ENCODE results near the gene HS6ST1. TPM values are rescaled to one million over a fixed set of nuclear protein-coding genes. Genes with fewer than 3 reads are reported as not detected.

Gene HS6ST1
- total RNA-seq, 1 experiment from 2014 or later: 63.3 TPM

DNA sequence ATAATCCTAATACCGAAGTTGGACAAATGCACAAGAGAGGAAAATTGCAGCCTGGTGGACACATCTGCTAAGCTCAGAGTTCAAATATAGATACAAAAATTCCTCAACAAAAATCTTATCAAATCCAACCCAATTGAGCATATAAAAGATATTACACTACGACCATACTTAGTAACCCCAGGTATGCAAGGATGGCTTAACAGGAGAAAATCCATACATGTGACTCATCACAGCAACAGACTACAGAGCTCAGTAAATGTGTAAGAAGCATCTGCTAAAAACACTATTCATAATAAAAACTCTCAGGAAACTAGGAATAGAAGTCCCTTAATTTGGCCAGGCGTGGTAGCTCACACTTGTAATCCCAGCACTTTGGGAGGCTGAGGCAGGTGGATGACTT, 28.3 kb downstream of the HS6ST1 start:
- DNase-seq (ENCODE audit: low spot score): no peak
- H3K4me3 ChIP-seq (ENCODE audit: low read depth, low read length, poor library complexity, severe bottlenecking): no peak overlapping the region
- BruUV-seq (replicated peaks): no TSS peak
- H3K27me3 ChIP-seq (replicated peaks; ENCODE audit: insufficient read depth, low read depth, low read length, poor library complexity): no peaks in the 10 kb centered on the region
- H3K27ac ChIP-seq (ENCODE audit: low read depth, low read length, poor library complexity, severe bottlenecking): peak overlapping the region; percentile 33
- POLR2A ChIA-PET (ENCODE audit: low non-redundant PET): no interaction called here
- H3K36me3 ChIP-seq (ENCODE audit: insufficient read depth, low read length, poor library complexity, severe bottlenecking): no peaks in the 10 kb centered on the region
- TF ChIP-seq EZH2 (IDR thresholded peaks at IDR 0.05; ENCODE audit: borderline replicate concordance, low read depth, low read length, poor library complexity, severe bottlenecking): no peak
- TF ChIP-seq, protein P1, sequence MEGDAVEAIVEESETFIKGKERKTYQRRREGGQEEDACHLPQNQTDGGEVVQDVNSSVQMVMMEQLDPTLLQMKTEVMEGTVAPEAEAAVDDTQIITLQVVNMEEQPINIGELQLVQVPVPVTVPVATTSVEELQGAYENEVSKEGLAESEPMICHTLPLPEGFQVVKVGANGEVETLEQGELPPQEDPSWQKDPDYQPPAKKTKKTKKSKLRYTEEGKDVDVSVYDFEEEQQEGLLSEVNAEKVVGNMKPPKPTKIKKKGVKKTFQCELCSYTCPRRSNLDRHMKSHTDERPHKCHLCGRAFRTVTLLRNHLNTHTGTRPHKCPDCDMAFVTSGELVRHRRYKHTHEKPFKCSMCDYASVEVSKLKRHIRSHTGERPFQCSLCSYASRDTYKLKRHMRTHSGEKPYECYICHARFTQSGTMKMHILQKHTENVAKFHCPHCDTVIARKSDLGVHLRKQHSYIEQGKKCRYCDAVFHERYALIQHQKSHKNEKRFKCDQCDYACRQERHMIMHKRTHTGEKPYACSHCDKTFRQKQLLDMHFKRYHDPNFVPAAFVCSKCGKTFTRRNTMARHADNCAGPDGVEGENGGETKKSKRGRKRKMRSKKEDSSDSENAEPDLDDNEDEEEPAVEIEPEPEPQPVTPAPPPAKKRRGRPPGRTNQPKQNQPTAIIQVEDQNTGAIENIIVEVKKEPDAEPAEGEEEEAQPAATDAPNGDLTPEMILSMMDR (conservative IDR thresholded peaks at IDR 0.05; ENCODE audit: low read depth, low read length): no peak
- intact Hi-C loops (cut with micrococcal nuclease; ENCODE audit: unreplicated experiment): no loop called here
- H3K4me1 ChIP-seq (ENCODE audit: insufficient read depth, low read length, poor library complexity, severe bottlenecking): peaks cover 32% of the 10 kb centered on the region
- CTCF ChIA-PET: no interaction called here
- H3K9me3 ChIP-seq (ENCODE audit: low read depth, low read length, poor library complexity, severe bottlenecking): peaks cover 3% of the 10 kb centered on the region

DNA sequence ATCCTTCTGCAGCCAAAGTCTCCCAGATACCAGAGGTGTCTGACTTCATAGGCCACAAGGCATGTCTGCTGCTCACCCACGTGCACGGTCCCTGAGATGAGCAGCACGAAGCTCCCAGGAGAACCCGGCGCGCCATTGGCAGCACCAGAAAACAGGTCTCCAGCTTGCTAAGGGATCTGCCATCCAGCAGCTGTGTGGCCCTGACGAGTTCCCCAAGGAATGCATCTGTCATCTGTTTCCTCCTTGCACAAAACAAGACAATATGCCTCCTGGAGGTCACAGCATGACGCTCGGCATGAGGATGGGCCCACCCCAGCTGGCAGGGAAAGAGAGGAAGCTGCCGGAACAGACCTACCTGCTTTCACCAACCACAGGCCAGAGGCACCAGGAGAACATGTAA, 29.2 kb downstream of the HS6ST1 start:
- Histone ChIP-seq H3K4me3 (ENCODE audit: low read depth, low read length, poor library complexity, severe bottlenecking) (no peak overlapping the region), H3K27ac (ENCODE audit: low read depth, low read length, poor library complexity, severe bottlenecking) (peak overlapping the region; percentile 68), H3K27me3 (replicated peaks; ENCODE audit: insufficient read depth, low read depth, low read length, poor library complexity) (no peaks in the 10 kb centered on the region), H3K4me1 (ENCODE audit: insufficient read depth, low read length, poor library complexity, severe bottlenecking) (peaks cover 32% of the 10 kb centered on the region), H3K9me3 (ENCODE audit: low read depth, low read length, poor library complexity, severe bottlenecking) (peaks cover 3% of the 10 kb centered on the region), H3K36me3 (ENCODE audit: insufficient read depth, low read length, poor library complexity, severe bottlenecking) (no peaks in the 10 kb centered on the region)
- TF ChIP-seq, protein P1 (conservative IDR thresholded peaks at IDR 0.05; ENCODE audit: low read depth, low read length): no peak
- TF ChIP-seq EZH2 (IDR thresholded peaks at IDR 0.05; ENCODE audit: borderline replicate concordance, low read depth, low read length, poor library complexity, severe bottlenecking): no peak
- CTCF ChIA-PET: interaction anchor here (0.6 kb wide), 1 partner anchor 443 kb away, joined by 4 read pairs; no protein-coding TSS in a partner anchor
- intact Hi-C loops (cut with micrococcal nuclease; ENCODE audit: unreplicated experiment): no loop called here
- POLR2A ChIA-PET (ENCODE audit: low non-redundant PET): no interaction called here
- BruUV-seq (replicated peaks): no TSS peak
- peak; percentile 95 for DNase-seq (ENCODE audit: low spot score)

DNA sequence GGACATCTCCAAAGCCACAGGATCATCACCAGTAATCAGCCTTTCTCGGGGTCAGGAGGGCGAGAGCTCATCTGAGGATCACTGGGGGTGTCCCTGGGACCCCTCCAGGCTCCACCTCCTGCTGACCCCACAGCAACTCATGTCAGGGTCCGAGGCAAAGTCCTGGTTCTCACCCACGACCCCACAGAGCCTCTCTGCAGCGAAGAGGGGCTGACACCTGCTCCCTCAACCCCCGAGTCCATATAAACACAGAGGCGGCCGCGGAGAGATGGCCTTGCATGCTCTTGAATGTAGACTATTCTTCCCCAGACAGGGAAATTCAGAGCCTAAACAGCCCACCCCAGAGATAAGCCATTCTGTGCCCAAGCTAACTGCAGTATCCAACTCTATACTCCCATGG, 29.9 kb downstream of the HS6ST1 start:
- POLR2A ChIA-PET (ENCODE audit: low non-redundant PET): no interaction called here
- H3K27ac ChIP-seq (ENCODE audit: low read depth, low read length, poor library complexity, severe bottlenecking): peak overlapping the region; percentile 68
- no peak for DNase-seq (ENCODE audit: low spot score)
- intact Hi-C loops (cut with micrococcal nuclease; ENCODE audit: unreplicated experiment): no loop called here
- H3K4me3 ChIP-seq (ENCODE audit: low read depth, low read length, poor library complexity, severe bottlenecking): no peak overlapping the region
- H3K36me3 ChIP-seq (ENCODE audit: insufficient read depth, low read length, poor library complexity, severe bottlenecking): no peaks in the 10 kb centered on the region
- peaks cover 31% of the 10 kb centered on the region for H3K4me1 ChIP-seq (ENCODE audit: insufficient read depth, low read length, poor library complexity, severe bottlenecking)
- no TSS peak for BruUV-seq (replicated peaks)
- TF ChIP-seq EZH2 (IDR thresholded peaks at IDR 0.05; ENCODE audit: borderline replicate concordance, low read depth, low read length, poor library complexity, severe bottlenecking): no peak
- TF ChIP-seq, protein P1 (conservative IDR thresholded peaks at IDR 0.05; ENCODE audit: low read depth, low read length): no peak
- no peaks in the 10 kb centered on the region for H3K27me3 ChIP-seq (replicated peaks; ENCODE audit: insufficient read depth, low read depth, low read length, poor library complexity)
- H3K9me3 ChIP-seq (ENCODE audit: low read depth, low read length, poor library complexity, severe bottlenecking): peaks cover 3% of the 10 kb centered on the region
- CTCF ChIA-PET: interaction anchor here (0.6 kb wide), 1 partner anchor 443 kb away, joined by 4 read pairs; no protein-coding TSS in a partner anchor

Data from A673 (cell line).